NCI-H146 treated with DMSO at 0.1 percent for 48 hours (cell line): Measurements from ENCODE around the gene PTER.

ENCODE experiments used
- DNase-seq: peaks from one replicate; lab custom pipeline; 2025; ENCODE audit not compliant: unreplicated experiment; lab: John Stamatoyannopoulos, UW

PTER gene, protein sequence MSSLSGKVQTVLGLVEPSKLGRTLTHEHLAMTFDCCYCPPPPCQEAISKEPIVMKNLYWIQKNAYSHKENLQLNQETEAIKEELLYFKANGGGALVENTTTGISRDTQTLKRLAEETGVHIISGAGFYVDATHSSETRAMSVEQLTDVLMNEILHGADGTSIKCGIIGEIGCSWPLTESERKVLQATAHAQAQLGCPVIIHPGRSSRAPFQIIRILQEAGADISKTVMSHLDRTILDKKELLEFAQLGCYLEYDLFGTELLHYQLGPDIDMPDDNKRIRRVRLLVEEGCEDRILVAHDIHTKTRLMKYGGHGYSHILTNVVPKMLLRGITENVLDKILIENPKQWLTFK

DNA sequence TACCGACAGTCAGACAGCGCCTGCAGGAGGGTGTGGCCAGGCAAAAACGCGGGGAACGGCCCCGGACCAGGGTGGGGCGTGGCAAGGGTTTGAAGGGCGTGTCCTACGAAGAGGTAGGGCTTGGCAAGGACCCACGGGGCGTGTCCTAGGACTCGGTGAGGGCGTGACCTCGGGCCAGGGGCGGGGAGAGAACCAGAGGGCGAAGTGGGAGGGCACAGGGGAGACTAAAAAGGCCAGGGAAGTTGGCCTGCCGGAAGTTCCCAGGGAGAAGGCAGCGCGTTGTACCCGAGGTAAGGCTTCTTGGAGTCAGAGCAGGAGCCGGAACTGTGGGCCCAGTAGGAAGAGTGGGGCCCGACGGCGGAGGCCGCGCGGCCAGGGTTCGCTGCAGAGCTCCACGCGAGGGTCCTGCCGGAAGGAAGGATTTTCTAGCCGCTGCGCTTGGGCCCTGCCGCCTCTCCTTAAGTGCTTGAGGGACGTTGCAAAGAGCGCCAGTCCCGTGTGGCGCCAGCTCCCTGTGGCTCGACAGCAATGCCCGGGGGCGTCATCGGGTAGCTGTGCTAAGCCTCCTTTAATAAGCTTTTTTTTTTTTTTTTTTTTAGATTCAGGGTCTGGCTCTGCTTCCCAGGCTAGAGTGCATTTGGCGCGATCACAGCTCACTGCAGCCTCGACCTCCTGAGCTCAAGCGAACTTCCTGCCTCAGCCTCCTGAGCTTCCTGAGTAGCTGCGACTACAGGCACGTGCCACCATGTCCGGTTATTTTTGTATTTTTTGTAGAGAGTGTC is at the start of gene PTER:
Gene PTER, plus strand, starts transcription at position 253 of the 782 bp plus-strand sequence. CDS start 47,375 bp downstream, outside the sequence.
- DNase-seq: peak; percentile 98

DNA sequence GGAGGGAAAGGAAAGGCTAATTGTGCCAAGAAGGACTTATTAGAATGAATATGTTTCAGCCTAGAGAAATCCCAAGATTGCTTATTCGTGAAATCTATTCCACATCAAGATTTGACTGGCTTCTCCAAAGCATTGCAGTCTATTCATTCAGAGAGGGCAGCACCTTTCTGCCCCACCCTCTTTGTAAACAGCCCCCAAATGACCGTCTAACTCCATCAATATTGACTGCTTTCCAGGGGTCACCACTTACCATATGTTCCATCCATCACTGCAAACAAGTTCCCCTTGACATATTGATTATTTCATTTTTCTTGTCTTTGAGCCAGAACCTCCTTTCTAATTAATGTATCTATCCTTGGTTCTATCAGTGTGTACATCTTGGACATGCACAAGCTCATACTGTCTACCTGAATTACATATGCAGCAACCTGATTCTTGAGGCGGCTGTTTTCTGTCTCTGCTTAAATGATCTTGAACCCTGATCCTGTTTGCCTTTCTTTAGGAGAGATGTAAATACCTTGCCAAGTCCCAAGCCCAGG is 44.2 kb upstream of the PTER start:
- peak; percentile 88 for DNase-seq

DNA sequence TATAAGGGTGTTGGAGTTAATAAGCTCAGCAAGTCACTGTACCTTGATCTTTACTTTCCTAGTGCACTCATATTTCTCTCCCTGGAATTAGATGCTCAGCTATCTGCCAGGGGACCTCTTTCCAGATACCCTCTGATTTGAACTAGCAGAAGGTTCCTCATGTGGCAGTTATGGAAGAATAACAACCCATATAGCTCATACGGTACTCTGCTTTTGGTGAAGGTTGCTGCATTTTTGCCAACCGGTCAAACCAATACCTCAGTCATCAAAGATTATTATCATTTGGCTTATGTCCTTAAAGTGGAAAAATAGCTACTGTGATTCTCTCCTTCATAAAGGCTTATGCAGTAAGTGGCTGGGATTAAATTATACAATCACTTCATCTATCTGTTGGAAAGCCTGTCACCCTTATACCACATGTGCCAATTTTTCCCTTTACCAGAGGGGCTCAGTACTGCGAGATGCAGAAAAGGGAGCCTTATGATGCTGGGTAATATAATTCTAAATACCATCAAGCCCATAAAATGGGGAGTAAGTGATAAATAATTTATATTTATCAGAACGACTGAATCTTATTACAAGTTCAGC is 43.4 kb upstream of the PTER start:
- DNase-seq: no peak

DNA sequence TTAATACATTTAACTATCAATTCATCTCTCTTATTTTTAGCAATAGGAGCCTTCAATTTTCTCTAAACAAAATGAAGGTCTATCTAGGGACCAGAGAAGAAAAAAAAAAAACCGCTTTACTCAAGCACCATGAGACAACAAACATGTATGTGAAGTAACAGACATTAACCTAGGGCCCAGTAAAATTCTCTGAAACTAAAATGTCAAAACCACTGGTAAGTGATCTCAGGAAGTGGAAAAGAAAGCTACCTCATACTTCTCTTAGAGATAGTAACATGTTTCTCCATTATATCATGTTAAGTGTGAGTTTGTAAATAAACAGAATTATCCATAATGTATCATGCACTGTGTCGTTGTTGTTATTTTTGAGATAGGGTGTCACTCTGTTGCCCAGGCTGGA is 35.4 kb upstream of the PTER start:
- no peak for DNase-seq

DNA sequence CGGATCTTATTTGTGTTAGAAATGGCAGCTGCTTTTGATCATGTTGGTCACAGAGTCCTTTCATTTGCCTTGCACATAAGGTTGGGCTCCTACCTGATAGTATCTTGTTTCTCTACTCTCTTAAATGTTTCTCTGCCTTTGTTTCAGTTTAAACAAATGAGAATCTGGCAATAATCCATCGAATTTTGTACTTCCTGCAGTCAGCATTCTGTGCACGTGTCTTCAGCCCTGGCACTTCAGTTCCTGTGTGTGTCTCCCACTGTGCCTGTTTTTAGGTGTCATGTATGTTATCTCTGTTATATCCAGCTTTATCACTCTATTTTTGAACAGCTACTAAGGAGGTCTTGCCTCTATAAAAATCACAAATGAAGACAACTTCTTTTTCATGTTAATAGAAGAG is 28.4 kb upstream of the PTER start:
- peak; percentile 77 for DNase-seq

DNA sequence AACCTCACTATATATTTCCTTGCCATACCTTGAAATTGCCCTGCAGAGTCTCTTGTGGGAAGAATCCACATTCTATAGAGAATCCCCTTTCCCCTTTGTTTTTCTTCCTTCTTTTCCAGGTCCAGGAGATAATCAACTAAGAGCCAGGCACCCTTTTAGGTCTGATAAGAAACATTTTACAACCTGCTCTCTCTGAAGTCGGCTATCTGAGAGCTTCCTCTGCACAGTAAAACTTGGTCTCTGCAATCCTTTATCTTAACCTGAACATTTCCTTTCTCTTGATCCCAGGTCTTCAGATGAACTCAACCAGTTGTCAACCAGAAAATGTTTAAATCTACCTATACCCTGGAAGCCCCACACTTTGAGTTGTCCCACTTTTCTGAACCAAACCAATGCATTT is 19.5 kb upstream of the PTER start:
- no peak for DNase-seq

DNA sequence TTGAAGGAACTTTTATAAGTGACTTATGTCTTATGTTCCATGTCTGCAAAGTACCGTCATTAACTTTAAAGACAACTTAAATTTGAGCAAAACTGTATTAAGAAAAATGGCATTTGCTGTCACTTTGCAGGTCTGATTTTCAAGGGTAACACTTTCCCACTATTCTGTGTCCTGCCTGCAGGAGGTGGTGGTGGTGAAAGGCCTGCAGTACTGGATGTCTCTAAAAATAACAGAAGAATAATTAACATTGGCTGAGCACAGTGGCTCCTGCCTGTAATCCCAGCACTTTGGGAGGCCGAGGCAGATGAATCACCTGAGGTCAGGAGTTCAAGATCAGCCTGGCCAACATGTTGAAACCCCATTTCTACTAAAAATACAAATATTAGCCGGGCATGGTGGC is 13.2 kb upstream of the PTER start:
- DNase-seq: no peak

DNA sequence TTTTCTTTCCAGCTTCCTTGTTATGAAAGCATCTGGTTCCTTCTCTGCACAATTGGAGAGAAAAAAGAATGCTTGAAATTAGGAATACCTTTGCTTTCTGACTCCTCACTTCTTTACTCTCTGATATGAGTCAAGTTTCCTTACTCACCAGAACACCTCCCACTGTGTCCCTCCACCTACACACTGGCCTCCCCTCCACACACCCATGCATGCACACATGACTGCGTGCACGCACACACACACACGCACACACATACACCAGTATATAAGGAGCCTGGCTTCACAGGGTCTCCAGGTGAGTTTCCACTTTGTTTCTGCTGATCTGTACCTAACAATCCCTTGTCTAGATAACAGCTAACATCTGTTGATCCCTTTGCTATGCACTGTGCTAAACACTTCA is 11.4 kb upstream of the PTER start:
- no peak for DNase-seq

DNA sequence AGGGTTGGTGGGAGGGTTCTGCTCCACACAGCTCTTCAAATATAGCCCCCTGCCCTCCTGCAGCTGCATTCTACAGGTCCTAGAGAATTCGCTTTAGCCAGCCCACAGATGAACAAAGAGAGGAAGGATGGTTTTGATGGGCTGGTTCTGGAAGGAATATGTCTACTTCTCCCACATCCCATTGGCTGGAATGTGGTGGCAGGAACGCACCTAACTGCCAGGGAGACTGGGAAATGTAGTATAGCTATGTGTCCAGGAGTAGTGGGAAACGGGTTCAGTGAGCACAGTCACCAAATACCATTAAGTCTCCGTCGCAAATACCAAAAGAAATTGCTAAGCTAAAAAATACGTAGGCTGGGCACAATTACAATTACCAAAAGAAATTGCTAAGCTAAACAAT is 7.3 kb upstream of the PTER start:
- DNase-seq: no peak

DNA sequence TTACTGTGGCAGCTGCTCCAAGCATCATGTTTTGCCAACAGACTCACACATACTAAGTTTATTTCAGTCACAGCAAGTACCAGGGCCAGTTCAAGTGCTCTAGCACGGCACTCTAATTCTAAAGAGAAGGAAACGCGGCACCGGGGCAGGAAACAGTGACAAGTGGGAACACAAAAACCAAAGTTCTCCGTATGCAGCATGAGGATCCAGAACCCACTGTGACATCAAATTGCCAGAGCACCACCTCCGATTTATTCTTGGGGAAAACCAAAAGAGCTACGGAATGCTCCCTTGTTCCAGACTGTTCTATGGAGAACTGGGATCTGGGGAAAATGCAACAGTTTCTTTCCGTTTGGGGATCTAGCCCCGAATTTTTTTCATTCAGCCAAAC is 448 bp upstream of the PTER start:
- DNase-seq: no peak

DNA sequence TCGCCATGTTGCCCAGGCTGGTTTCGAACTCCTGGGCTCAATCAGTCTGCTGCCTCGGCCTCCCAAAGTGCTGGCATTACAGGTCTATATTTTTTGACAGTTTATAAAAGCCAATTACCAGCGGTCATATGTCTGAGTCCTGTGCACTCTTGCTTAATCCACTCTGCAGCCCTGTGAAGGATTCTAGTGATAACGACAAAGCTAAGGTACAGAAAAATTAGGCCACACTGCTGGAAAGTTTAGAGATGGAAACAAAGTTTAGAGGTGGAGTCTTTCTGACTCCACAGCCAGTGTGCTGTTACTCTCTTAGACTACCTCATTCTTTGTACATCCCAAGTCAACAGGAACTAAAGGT is 707 bp downstream of the PTER start:
- no peak for DNase-seq

DNA sequence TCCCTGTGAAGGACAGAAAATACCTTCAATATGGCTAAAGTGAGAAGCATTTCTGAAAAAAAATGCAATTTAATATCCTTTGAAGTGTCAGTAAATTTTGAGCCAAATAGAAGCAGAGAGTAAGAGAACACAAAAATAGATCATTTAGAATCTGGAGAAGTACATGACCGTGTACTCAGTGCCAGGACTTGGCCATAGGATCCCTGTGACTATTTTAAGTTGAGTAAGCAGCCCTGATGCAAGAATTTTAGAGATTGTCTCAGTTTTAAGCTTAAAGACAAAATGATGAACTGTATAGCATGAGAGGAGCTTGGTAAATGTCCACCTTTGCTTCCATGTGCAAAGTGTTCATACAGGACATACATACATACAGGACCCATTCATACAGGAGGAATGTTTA is 2.5 kb downstream of the PTER start:
- DNase-seq: no peak

DNA sequence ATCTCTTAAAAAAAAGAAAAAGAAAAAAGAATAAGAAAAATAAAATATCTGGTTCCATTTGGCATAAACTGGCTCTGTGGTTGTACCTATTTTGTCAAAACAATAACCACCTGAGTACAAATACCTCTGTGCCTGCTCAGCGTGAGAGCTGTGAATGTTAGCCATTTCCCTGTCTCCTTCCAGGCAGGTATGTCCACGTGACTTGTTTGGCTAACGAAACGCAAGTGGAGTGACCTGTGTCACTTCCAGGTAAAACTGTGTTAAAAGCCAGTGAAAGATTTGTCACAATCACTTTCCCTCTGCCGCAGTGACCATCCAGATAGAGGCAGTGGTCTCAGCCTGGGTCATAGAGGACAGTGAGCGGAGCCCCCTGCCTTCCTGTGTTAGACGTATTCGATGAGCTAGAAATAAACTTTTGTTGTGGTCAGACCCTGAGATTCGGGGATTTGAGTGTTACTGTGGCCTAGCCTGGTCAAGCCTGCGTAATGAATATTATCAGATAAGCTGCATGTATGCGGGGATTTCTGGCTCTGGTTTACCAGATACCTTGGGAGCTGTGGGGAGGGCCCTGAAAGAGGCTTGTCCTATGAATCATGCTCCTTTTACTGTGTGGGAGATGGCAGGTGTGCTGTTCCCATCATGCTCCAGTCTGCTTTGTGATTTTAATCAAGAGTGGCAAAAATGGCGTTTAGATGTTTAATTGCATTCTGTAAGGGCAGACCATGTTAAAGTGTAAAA is 3.8 kb downstream of the PTER start:
- DNase-seq: no peak

DNA sequence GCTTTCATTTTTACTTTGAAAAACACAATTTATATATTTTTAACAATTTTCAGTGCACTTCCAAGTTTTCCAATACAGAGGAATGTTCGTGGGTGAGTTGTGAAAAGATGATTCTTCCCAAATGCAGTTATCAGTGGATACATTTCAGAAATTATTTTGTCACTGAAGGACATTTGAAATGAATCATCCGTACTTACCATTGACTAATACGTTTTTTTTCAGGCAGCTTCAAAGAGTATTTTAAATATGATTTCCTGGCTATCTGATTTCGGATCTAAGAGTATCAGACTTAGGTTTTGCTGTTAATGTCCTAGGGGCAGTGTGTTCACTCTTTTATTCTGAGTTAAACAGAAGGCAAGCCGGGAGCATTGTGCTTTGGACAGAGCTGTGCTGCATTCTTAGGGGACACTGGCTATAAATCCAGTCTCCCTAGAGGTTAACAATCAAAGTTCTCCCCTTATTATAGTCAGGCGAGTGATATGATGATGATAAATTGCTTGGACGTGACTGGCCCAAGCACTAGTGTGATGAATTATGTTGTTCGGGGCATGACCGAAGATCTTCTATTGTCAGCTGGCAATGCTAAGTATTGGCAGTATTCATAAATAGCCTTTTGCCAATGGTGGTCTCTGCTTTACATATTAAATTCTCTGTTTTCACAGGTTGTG is 4.5 kb downstream of the PTER start:
- no peak for DNase-seq

DNA sequence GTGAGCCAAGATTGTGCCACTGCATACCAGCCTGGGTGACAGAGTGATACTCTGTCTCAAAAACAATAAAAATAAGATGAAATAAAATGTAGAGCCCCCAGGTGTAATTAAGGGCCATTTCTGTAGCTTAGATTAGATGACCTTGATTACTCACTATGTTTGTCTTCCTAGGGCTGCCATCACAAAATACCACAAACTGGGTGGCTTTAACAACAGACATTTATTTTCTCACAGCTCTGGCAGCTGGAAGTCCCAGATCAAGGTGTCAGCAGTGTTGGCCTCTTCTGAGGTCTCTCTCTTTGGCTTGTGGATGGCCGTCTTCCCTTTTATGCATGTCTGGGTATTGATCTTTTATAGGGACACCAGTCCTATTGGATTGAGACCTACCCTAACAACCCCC is 6.1 kb downstream of the PTER start:
- peak; percentile 28 for DNase-seq

DNA sequence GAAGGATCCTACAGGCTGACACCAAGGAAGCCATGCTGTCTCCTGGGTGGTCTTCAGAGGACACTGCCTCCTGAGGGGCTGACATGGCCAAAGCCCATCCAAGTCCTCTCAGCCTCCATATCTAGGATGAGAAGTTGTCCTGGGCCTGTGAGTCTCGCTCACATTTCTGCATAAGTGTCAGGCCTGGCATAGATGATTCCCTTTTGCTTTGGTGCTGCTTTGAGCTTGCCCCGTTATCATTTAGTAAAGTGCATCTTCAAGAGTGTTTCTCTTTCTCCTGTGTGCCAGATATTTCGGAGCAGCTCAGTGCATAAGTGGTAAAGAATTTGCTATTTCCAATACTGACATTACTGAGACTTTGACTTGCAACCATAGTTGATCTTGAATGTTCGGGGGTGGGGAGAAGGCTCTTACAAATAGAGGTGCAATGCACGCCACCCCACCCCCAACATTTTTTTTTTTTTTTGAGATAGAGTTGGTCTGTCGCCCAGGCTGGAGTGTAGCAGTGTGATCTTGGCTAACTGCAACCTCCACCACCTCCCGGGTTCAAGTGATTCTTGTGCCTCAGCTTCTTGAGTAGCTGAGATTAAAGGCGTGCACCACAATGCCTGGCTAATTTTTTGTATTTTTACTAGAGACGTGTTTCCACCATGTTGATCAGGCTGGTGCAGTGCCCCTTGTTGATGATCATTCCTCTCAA is 9.1 kb downstream of the PTER start:
- no peak for DNase-seq

DNA sequence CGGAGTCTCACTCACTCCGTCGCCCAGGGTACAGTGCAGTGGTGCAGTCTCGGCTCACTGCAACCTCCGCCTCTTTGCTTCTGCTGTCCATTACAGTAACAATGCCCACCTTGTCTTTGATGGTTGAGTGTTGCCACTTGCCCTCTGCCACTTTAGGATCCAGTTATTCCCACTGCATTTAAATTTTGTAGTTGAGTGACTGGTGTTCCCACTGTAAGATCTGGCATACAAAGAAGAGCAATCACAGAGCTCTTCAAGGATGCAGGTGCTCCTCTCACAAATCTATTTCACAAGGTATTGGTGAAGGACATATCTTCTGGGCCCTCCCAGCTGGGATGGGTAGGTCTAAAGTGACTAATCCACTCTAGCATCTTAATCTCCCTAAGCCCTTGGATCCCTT is 12.6 kb downstream of the PTER start:
- no peak for DNase-seq

DNA sequence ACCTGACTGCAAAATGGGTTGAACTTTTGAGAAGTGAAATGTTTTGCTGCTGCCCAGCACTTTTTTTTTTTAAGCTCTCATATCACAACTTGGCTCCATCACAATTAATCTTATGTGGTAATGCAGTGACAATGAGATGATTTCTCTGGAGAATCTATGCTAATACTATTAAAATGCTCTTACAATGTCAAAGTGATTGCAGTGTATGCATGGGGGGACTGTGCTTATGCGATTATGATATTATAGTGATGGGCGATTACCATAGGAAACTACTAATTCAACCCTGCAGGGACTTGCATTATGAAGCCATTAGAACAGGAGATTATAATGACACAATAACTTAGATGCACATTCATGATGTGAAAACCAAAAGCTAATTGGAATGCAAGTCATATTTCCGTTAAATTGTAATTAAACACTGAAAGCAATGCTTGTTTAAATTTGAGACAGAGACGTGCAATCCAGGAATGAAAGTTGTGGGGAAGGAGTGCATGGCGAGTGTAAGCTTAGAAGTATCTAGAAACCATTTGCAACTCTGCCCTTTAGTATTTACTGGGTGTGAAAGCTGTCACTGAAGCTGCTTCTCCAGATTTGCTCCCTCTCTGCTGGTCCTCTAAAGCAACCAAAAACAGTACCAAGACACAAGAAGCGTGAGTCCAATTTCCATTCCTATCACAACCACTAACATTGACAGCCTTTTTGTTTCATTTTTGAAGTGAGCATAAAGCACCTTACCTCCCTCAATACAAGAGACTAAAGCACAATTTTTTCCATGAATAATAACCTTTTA is 21.6 kb downstream of the PTER start:
- DNase-seq: no peak

DNA sequence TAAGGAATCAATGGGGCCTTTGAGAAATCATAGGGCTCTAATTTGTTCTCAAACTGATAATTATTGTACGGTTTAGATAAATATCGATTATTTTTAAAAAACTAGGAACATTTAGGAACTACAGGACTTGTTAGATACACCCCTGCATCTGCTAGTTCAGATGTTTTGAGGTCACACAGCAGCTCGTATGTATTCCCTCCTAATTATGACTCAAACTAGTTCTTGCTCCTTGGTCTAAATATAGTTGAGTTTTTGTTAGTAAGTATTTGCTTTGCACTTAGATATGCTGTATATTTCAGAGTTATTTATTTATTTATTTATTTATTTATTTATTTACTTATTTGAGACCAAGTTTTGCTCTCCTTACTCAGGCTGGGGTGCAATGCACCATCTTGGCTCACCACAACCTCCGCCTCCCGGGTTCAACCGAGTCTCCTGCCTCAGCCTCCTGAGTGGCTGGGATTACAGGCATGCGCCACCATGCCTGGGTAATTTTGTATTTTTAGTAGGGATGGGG is 22.7 kb downstream of the PTER start:
- DNase-seq: no peak
